Calu3 (cell line): ENCODE results near the gene CRIM1. TPM values are rescaled to one million over a fixed set of nuclear protein-coding genes. Genes with fewer than 3 reads are reported as not detected.

ENCODE experiments used
- BruUV-seq: library from RNA; stranded (reverse); fragments of 400-500 nt; replicated peaks from 2 replicates; lab custom pipeline; 2021; lab: Mats Ljungman, UMichigan
- CTCF ChIA-PET: fragments of 300-600 bp; sonication (Branson Sonifier 250); formaldehyde crosslinking; loops from one replicate; lab custom pipeline; 2022; ENCODE audit warnings: antibody characterized with exemption; lab: Charles Lee
- DNase-seq: peaks from one replicate; pipeline ENCODE4 v3.0.0; 2022
- H3K27ac Mint-ChIP-seq: one replicate; pipeline ENCODE4 v1.8.0; 2022; ENCODE audit warnings: mixed read lengths; ENCODE audit not compliant: unreplicated experiment
- H3K27me3 Mint-ChIP-seq: one replicate; pipeline ENCODE4 v1.8.0; 2022; ENCODE audit warnings: mixed read lengths; ENCODE audit not compliant: unreplicated experiment
- H3K36me3 Mint-ChIP-seq: one replicate; pipeline ENCODE4 v1.8.0; 2022; ENCODE audit warnings: mild to moderate bottlenecking, moderate library complexity, mixed read lengths; ENCODE audit not compliant: insufficient read depth, unreplicated experiment
- H3K4me1 Mint-ChIP-seq: one replicate; pipeline ENCODE4 v1.8.0; 2022; ENCODE audit warnings: mild to moderate bottlenecking, low read depth, mixed read lengths; ENCODE audit not compliant: unreplicated experiment
- H3K4me3 Mint-ChIP-seq: one replicate; pipeline ENCODE4 v1.8.0; 2022; ENCODE audit warnings: mild to moderate bottlenecking, low read depth, moderate library complexity, mixed read lengths; ENCODE audit not compliant: unreplicated experiment
- H3K9me3 Mint-ChIP-seq: one replicate; pipeline ENCODE4 v1.8.0; 2022; ENCODE audit warnings: low read depth, mixed read lengths; ENCODE audit not compliant: unreplicated experiment
- intact Hi-C: fragments of 100-400 bp; cut with micrococcal nuclease; formaldehyde crosslinking; loops from one replicate; pipeline ENCODE4 v1.10.0; 2022; ENCODE audit not compliant: unreplicated experiment
- total RNA-seq: library from RNA; stranded (reverse); gene quantifications from 2 replicates; pipeline ENCODE4 v1.2.3, GENCODE V29; 2022
- TF ChIP-seq, protein P1 (sequence below): fragments of 200-600 bp; IDR thresholded peaks from one replicate; pipeline ENCODE4 v1.8.0; 2022; ENCODE audit warnings: antibody characterized with exemption; ENCODE audit not compliant: unreplicated experiment

CRIM1 gene
- total RNA-seq, 1 experiment from 2014 or later: 57.6 TPM

GRCh38 chr2:36461039-36461681 is 105.6 kb downstream of the CRIM1 start:
- no peaks in the 10 kb centered on the region for H3K27me3 Mint-ChIP-seq
- intact Hi-C loops: loop anchor here (1.0 kb wide), 1 partner anchor 104 kb away; no protein-coding TSS in a partner anchor
- BruUV-seq: no TSS peak
- DNase-seq: no peak
- H3K36me3 Mint-ChIP-seq: peaks cover 4% of the 10 kb centered on the region
- H3K9me3 Mint-ChIP-seq: no peaks in the 10 kb centered on the region
- H3K4me3 Mint-ChIP-seq: no peak overlapping the region
- TF ChIP-seq, protein P1, sequence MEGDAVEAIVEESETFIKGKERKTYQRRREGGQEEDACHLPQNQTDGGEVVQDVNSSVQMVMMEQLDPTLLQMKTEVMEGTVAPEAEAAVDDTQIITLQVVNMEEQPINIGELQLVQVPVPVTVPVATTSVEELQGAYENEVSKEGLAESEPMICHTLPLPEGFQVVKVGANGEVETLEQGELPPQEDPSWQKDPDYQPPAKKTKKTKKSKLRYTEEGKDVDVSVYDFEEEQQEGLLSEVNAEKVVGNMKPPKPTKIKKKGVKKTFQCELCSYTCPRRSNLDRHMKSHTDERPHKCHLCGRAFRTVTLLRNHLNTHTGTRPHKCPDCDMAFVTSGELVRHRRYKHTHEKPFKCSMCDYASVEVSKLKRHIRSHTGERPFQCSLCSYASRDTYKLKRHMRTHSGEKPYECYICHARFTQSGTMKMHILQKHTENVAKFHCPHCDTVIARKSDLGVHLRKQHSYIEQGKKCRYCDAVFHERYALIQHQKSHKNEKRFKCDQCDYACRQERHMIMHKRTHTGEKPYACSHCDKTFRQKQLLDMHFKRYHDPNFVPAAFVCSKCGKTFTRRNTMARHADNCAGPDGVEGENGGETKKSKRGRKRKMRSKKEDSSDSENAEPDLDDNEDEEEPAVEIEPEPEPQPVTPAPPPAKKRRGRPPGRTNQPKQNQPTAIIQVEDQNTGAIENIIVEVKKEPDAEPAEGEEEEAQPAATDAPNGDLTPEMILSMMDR: no peak
- CTCF ChIA-PET: interaction anchor here (0.6 to 2.6 kb wide), 12 partner anchors 18 to 109 kb away, joined by 3 to 15 read pairs (median 4); partner anchors contain the start of gene CRIM1
- H3K4me1 Mint-ChIP-seq: peaks cover 16% of the 10 kb centered on the region
- no peak overlapping the region for H3K27ac Mint-ChIP-seq

DNA sequence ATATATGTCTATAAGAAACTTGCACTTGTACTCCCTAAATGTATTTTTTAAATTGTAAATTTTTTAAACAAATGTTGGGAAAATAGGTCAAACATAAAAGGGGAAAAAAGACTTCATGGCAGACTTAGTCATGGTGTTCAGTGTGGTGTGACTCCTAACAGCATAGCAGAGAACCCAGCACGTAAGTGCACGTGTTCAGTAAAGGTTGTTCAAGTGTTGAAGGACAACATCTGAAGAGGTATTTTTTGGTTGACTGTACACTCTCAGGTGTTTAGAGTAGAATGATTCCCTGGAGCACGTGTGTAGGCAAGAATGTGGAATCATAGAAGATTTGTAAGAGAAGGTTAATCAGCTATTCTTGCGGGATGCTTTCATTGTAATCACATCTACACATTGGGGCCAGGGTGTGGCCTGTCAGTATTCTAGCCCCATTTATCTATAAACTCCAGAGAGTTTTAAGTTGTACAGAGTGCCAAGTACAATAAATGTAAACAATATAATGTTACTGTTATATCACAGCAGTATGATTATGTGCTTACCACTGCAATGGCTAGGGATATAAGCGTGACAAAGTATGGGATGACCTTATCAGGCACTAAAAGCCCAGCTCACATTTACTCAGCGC is 106.8 kb downstream of the CRIM1 start:
- CTCF ChIA-PET: interaction anchor here (0.8 to 1.2 kb wide), 5 partner anchors 24 to 110 kb away, joined by 3 to 8 read pairs (median 4); no protein-coding TSS in a partner anchor
- peaks cover 4% of the 10 kb centered on the region for H3K36me3 Mint-ChIP-seq
- H3K4me3 Mint-ChIP-seq: no peak overlapping the region
- TF ChIP-seq, protein P1: no peak
- no peak overlapping the region for H3K27ac Mint-ChIP-seq
- H3K4me1 Mint-ChIP-seq: peaks cover 10% of the 10 kb centered on the region
- no peak for DNase-seq
- no peaks in the 10 kb centered on the region for H3K9me3 Mint-ChIP-seq
- intact Hi-C loops: no loop called here
- H3K27me3 Mint-ChIP-seq: no peaks in the 10 kb centered on the region
- no TSS peak for BruUV-seq

- CTCF ChIA-PET: no interaction called here
- H3K27me3 Mint-ChIP-seq: no peaks in the 10 kb centered on the region
- no peaks in the 10 kb centered on the region for H3K9me3 Mint-ChIP-seq
- intact Hi-C loops: no loop called here
- H3K4me3 Mint-ChIP-seq: no peak overlapping the region
- TF ChIP-seq, protein P1: no peak
- BruUV-seq: no TSS peak
- no peak overlapping the region for H3K27ac Mint-ChIP-seq
- no peak for DNase-seq
- peaks cover 4% of the 10 kb centered on the region for H3K36me3 Mint-ChIP-seq
- peaks cover 10% of the 10 kb centered on the region for H3K4me1 Mint-ChIP-seq
Measured at GRCh38 chr2:36463365-36463764, 107.8 kb downstream of the CRIM1 start.

GRCh38 chr2:36464006-36464721 is 108.6 kb downstream of the CRIM1 start:
- Mint-ChIP-seq H3K4me1 (peaks cover 10% of the 10 kb centered on the region), H3K36me3 (peaks cover 4% of the 10 kb centered on the region), H3K9me3 (no peaks in the 10 kb centered on the region), H3K27me3 (no peaks in the 10 kb centered on the region), H3K27ac (no peak overlapping the region), H3K4me3 (no peak overlapping the region)
- no peak for DNase-seq
- TF ChIP-seq, protein P1: no peak
- no TSS peak for BruUV-seq
- CTCF ChIA-PET: no interaction called here
- intact Hi-C loops: no loop called here
